NCI-H526 treated with DMSO at 0.1 percent for 48 hours (cell line): ENCODE measurements around the gene CHD5.
"Not testable (repeated sequence)": the region's sequence is repeated elsewhere in the genome, so short reads cannot be mapped to it uniquely, and the experiment has no call there.

ENCODE experiments used
- DNase-seq: peaks from one replicate; lab custom pipeline; 2025; lab: John Stamatoyannopoulos, UW

Gene CHD5

DNA sequence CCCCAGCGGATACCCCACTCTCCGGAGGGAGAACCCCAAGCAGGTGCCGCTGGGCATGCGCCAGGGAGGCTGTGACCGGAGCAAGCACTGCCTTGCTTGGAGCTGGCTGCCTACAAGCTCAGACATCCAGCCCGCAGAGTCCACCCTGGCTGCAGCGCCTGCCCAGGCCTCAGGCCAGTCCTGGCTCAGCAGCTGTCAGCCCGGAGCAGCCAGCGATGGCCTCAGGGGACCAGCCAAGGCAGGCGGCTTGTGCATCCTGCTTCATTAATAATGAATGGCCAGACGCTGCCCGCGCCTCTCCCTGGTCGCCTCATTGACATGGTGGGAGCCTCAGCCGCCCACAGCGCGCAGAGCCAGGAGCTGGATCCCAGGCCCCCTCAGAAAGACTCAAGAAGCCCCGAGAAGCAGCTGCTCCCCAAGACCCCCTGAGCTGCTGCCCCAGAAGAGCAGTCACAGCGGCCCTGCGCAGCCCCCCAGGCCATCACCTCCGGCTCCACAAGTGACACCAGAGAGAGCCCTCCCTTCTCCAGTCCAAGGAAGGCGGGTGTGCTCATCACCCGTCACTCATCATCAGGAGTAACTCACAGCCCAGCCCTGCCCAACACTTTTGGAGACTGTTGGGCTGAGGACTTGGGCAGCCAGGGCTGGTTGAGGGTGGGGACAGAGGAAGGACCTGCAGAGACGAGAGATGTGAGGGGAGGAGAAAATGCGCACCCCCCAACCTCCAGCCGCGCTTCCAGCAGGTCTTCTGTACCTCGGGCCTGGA lies 114.8 kb downstream of the CHD5 start:
- DNase-seq, result no peak

DNA sequence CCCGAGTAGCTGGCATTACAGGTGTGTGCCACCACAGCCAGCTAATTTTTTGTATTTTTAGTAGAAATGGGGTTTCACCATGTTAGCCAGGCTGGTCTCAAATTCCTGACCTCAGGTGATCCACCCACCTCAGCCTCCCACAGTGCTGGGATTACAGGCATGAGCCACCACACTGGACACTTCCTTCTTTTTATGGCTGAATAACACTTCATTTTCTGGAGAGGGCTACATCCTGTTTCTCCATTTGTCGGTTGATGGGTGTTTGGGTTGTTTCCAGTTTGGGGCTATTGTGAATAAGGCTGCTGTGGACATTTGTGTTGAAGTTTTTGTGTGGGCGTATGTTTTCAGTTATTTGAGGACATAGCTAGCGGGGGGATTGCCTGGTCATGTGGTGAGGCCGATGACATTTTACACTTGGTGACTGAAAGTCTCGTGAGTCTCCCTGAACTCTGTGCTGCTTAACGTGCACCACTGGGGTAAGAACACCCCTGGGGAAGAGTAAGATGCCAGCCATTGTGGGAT lies 116.5 kb downstream of the CHD5 start:
- DNase-seq, result not testable (repeated sequence)

DNA sequence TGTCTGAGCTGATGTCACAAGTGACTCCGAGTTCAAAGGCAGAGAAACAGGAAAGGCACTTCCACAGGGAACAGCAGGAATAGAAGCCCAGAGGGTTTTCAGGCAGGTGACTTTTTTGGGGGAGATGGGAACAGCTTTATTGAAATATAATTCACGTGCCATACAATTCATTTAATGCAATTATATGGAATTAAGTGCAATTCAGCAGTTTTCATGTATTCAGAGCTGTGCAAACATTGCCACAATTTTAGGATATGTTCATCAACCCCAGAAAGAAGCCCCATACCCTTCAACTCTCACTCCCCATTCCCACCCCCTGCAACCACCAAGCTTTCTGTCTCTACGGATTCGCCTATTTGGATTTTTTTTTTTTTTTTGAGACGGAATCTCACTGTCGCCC lies 117.5 kb downstream of the CHD5 start:
- DNase-seq, result no peak

DNA sequence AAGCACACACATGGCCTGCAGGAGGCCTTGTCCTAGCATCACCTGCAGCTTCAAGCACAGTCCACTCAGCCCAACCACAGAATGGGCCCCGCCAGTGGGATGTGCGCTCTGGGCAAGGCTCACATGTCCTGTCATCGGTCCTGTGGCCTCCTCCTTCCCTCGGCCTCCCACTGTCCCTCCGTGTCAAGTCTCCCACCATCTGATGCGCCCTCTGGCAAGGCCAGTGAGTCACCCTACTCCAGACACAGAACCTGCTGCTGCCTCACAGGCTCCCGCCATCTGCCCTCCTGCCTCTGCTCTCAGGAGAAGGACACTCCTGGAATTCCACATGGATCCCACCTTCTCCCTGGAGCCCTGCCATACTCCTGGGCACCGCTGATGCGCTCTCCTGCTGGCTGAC lies 120.3 kb downstream of the CHD5 start:
- no peak for DNase-seq

DNA sequence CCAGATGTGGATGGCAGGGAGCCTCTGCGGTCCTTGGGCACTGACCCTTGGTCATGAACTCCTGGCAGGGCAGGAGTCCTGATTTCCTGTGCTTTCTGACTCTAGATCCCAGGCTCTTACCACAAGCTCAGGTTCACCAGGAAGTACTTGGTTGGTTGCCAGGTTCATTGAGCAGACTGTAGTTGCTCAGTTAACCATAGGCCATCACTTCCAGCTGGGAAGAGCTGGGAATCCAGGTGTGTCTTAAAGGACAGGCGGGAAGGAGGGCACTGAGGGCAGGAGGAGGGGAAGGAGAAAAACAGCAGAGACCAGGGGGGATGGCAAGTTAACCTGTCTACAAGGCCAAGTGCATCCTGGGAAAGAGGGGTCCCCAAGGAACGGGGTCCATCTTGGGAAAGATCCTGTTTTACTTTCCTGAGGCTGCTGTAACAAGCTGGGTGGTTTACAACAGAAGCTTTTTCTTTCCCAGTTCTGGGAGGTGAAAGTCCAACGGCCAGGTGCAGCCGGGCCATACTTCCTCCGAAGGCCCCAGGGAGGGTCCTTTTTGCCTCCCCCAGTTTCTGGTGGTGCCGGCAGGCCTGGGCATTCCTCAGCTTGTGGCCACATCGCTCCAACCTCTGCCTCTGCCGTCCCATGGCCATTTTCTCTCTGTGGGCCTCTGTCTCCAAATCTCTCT lies 122.8 kb downstream of the CHD5 start:
- no peak for DNase-seq

DNA sequence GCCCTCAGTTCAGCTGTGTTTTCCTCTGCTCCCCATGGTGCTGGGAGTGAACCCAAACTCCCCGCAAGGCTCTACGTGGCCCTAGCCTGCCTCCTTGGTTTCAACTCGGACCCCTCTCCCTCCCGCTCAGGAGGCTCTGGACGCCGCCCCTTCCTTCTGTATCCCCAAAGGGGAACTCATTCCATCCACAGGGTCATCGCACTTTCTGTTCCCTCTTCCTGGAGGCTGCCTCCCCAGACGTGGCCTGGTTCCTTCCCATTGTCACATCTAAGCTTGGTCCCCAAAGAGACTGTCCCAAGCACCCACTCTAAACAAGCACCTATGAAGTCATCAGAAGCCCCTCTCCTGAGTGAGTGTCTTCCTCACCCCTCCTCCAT lies 123.6 kb downstream of the CHD5 start:
- no peak for DNase-seq

DNA sequence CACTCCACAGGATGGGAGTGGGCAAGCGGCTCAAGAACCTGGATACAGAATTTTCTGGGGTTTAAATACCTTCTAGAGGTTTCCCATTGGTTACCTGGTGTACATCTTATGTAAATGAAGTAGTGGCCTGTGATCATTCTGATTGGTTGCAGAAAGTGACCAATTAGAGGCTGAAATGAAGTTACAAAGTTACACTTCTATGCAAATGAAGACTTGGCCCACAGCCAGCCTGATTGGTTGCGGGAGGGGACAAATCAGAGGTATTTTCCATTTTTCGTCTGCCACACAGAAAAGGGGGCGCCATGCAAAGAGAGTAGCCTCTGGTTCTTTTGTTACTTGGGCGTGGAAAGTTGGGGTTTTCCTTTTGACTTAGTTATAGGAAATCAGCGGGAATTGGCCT lies 125.5 kb downstream of the CHD5 start:
- no peak for DNase-seq

DNA sequence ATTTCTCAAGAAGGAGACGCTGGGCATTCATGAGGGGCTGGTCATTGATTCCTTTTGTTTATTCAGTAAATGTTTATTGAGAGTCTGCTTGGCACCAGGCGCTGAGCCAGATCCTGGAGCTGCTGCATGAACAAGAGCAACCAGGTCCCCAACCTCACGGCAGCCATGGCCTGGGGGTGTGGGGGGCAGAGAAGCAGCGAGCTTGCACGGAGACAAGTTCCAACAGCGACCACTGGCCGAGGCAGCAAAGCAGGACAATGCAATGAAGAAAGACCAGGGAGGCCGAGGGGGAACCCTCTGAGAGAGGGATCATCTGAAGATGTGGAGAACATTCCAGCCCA lies 126.9 kb downstream of the CHD5 start:
- DNase-seq, result no peak

DNA sequence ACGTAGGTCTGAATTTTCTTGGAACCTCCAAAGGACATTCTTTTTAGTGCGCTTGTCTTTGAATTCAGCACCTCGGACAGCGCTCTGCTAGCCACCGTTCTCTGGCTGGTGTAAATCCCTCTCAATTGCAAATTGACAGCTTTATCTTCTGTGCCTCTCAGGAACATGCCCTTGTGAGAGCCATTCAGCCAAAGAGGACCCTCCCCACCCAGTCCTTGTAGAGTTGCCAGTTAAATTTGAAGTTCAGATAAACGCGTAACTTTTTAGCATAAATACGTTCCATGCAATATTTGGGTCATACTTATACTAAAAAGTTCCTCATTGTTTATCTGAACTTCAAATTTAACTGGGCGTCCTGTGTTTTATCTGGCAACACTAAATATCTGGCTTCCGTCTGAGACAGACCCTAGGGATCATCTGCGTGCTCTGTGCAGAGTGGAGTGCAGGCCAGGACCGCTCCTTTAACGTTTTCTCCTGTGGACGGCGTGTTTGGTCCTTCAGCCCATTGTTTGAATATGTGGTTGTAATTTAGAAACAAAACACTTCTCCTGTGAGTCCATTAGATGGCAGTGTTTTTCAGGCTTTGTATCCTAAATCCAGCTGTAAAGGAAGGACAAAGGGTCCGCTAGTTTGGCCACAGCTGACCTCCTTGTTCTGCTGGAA lies 127.4 kb downstream of the CHD5 start:
- peak; percentile 27 for DNase-seq
